Immature natural killer cell (primary cell): ENCODE results near the gene MGLL. TPM values are rescaled to one million over a fixed set of nuclear protein-coding genes. Genes with fewer than 3 reads are reported as not detected.

Experiments
- DNase-seq, 3 donors: peaks; one replicate each; pipeline ENCODE4 v3.0.0; 2022; ENCODE audit warnings: mixed read lengths in 1 of 3
- H3K27ac Mint-ChIP-seq, 6 donors: one replicate each; pipeline ENCODE4 v1.8.0; 2020; ENCODE audit warnings: mixed read lengths in 6 of 6, mild to moderate bottlenecking in 5 of 6, inconsistent platforms in 4 of 6, moderate library complexity in 3 of 6
- H3K27me3 Mint-ChIP-seq, 3 donors: one replicate each; pipeline ENCODE4 v1.8.0; 2020 to 2021; ENCODE audit warnings: low read depth in 3 of 3, mild to moderate bottlenecking in 3 of 3, mixed read lengths in 3 of 3, moderate library complexity in 3 of 3, inconsistent platforms in 1 of 3
- H3K36me3 Mint-ChIP-seq, 3 donors: one replicate each; pipeline ENCODE4 v1.8.0; 2020; ENCODE audit warnings: mixed read lengths in 3 of 3, inconsistent platforms in 2 of 3, mild to moderate bottlenecking in 2 of 3
- H3K4me1 Mint-ChIP-seq, 2 donors: one replicate each; pipeline ENCODE4 v1.8.0; 2020; ENCODE audit warnings: inconsistent platforms in 2 of 2, mild to moderate bottlenecking in 2 of 2, mixed read lengths in 2 of 2, moderate library complexity in 1 of 2
- H3K4me3 Mint-ChIP-seq, 5 donors: one replicate each; pipeline ENCODE4 v1.8.0; 2020; ENCODE audit warnings: mild to moderate bottlenecking in 5 of 5, mixed read lengths in 5 of 5, inconsistent platforms in 3 of 5, moderate library complexity in 3 of 5
- H3K9me3 Mint-ChIP-seq, 6 donors: one replicate each; pipeline ENCODE4 v1.8.0; 2020; ENCODE audit warnings: mild to moderate bottlenecking in 6 of 6, mixed read lengths in 6 of 6, inconsistent platforms in 4 of 6, moderate library complexity in 3 of 6
- polyA plus RNA-seq, 3 donors: library from polyadenylated mRNA; unstranded; fragments of 300-500 nt; fragmentation: Illumina TruSeq; gene quantifications; one replicate each; pipeline ENCODE4 v1.2.3, GENCODE V29; 2021

The MGLL gene
- polyA plus RNA-seq, 3 donors from 2014 or later: 2.6 to 3.6 (median 2.6) TPM

DNA sequence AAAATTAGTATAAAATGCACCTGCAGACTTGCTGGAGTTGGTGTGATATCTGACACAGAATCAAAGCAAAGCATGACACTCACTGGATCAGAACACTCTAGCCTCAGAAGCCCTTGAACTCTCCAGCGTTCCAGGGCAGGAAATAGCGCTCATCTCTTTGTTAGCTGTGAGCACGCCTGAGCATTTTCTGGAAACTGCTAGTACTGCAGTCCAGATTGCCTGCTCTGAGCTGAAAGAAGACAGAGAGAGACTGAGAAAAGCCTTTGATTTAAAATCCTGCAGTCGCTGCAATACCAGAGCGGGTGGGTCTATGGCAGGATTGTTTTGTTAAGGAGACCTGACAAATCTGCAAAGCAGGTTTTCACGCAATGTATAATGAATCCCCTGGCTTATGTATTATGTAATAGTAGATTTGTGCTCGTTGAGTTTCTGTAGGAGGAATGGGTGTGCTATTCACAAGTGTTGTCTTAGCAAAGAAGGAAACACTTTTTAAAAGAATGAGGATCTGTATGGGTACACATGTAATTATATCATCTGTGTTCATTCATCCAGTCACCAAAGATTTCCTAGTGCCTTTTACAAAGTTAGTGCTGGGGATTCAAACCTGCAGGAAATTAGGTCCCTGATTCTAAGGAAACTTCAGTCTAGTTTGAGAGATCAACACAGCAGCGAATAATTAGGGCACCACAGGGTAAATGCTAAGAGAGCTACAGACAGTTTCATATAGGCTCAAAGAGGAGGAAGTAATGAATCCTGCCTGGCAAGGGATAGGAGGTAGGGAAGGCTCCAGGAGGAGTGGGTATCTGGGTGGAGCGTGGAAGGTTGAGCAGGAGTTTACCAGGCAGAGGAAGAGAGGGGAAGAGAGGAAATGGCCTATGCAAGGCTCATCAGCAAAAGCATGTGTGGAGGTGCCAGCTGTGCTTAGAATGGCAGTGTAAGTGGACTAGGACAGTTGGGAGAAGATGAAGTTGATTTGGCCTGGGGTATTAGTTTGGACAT is 26.1 kb upstream of the MGLL start:
- H3K4me1 Mint-ChIP-seq: no peaks in the 10 kb centered on the region
- peaks cover 0 to 5% (median 1%) of the 10 kb centered on the region in 3 donors for H3K27me3 Mint-ChIP-seq
- no peak overlapping the region for H3K27ac Mint-ChIP-seq
- H3K36me3 Mint-ChIP-seq: no peaks in the 10 kb centered on the region
- H3K9me3 Mint-ChIP-seq: no peaks in the 10 kb centered on the region
- no peak for DNase-seq
- no peak overlapping the region for H3K4me3 Mint-ChIP-seq

DNA sequence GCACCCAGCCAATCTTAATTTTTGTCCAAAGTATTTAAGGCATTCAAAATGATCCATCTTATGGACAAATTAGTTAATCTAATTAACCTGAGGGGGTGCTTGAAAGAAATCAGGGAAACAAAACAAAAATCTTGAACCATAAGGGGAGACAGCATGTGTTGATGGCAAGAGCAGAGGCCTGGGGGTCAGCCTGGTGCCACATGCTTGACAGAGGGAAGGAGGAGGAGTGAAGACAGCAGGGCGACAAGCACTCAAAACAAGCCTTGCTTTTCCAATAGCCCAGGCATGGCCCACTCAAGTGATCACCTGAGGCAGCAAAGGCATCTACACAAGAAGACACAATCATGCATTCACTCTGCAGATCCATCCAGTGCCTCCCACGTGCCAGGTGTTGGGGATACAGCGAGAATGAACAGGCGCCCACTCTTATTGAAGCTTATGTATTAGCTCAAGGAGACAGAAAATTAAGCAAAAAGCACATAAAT is 25.0 kb upstream of the MGLL start:
- no peak overlapping the region for H3K4me3 Mint-ChIP-seq
- no peaks in the 10 kb centered on the region for H3K36me3 Mint-ChIP-seq
- H3K27me3 Mint-ChIP-seq: peaks cover 0 to 5% (median 1%) of the 10 kb centered on the region in 3 donors
- no peak overlapping the region for H3K27ac Mint-ChIP-seq
- no peaks in the 10 kb centered on the region for H3K4me1 Mint-ChIP-seq
- no peak for DNase-seq
- H3K9me3 Mint-ChIP-seq: no peaks in the 10 kb centered on the region

DNA sequence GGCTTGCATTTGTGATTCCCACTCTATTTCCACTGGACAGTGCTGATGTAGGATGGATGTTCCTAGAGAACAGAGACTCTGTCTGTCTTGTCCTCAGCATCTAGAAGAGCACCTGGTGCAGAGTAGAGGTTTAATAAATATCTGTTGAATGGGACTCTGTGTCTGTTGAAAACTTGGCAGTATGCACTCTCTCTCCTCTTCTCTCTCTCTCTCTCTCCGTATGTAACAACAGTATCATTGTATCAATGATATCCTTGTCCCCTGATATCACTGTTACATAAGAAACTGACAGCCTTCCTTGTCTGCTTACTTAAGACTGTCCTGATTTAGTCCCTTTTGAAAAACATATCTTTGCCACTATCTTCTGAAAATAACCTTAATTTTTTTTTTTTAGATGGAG is 24.3 kb upstream of the MGLL start:
- H3K36me3 Mint-ChIP-seq: no peaks in the 10 kb centered on the region

DNA sequence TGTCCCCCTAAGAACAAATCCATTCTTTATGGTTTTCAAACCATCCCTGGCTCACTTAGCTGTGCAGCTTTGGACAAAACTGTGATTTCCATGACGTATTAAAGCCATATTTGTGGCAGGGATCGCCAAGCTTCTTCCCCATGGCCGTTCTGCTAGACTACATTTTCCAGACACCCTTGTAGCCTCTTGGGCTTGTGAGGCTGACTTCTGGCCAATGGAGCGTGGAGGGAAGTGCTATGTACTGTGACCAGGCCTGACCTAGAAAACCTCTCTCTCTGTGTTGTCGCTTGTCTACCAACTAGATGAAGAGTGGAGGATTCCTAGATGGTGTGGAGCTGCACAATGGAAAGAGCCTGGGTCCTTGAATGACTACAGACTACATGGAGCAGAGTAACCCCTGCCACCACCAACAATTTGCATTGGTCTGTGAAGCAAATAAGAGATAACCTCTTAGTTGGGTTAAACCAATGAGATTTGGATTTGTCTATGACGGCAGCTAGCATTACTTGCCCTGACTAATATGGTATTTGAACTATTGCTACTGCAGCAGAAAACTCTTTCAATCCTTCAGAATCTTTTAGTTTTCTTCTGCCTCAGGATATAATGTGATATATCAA is 22.1 kb upstream of the MGLL start:
- Mint-ChIP-seq H3K9me3 (no peaks in the 10 kb centered on the region), H3K27ac (no peak overlapping the region), H3K4me1 (no peaks in the 10 kb centered on the region), H3K36me3 (no peaks in the 10 kb centered on the region), H3K27me3 (peaks cover 0 to 10% (median 1%) of the 10 kb centered on the region in 3 donors), H3K4me3 (no peak overlapping the region)
- no peak for DNase-seq

More for the DNA sequence above, 24.3 kb upstream of the MGLL start:
- H3K4me3 Mint-ChIP-seq: no peak overlapping the region
- no peak for DNase-seq
- H3K9me3 Mint-ChIP-seq: no peaks in the 10 kb centered on the region
- no peak overlapping the region for H3K27ac Mint-ChIP-seq
- H3K27me3 Mint-ChIP-seq: peaks cover 0 to 5% (median 1%) of the 10 kb centered on the region in 3 donors
- H3K4me1 Mint-ChIP-seq: no peaks in the 10 kb centered on the region

DNA sequence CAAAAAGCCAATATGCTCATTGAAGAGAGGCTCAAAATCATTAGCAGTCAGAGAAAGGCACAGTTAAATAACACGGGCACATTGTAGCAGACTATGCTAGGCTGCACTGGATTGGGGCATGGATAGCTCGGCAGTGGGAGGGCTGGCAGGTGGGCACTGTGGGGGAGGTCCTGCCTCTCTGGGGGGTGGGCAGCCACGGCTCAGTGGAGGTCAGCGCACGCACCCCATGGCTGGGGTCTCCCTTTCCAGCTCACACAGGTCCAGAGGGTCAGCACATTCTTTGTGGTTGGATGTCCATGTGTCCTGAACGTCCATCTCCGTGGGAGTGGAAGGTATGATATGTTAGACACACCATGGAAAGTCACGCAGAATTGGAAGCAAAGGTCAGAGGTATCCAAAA is 18.4 kb upstream of the MGLL start:
- Mint-ChIP-seq H3K27ac (no peak overlapping the region), H3K27me3 (peaks cover 3 to 11% (median 3%) of the 10 kb centered on the region in 3 donors), H3K9me3 (no peaks in the 10 kb centered on the region), H3K4me3 (no peak overlapping the region), H3K4me1 (no peaks in the 10 kb centered on the region), H3K36me3 (no peaks in the 10 kb centered on the region)
- no peak for DNase-seq

DNA sequence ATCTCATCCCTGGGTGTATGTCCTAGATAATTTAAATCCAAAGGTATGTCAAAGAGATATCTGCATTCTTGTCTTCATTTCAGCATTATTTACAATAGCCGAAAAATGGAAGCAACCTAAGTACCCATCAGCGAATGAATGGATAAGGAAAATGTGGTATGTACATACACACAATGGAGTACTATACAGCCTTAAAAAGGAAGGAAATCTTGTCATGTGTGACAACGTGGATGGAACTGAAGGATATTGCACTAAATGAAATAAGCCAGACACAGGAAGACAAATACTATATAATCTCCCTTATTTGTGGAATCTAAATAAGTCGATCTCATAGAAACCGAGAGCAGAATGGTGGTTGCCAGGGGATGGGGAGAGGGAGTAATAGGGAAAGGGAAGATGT is 16.8 kb upstream of the MGLL start:
- no peaks in the 10 kb centered on the region for H3K4me1 Mint-ChIP-seq
- peaks cover 2 to 11% (median 3%) of the 10 kb centered on the region in 3 donors for H3K27me3 Mint-ChIP-seq
- H3K36me3 Mint-ChIP-seq: no peaks in the 10 kb centered on the region
- no peak overlapping the region for H3K27ac Mint-ChIP-seq
- no peak overlapping the region for H3K4me3 Mint-ChIP-seq
- H3K9me3 Mint-ChIP-seq: no peaks in the 10 kb centered on the region
- DNase-seq: no peak

DNA sequence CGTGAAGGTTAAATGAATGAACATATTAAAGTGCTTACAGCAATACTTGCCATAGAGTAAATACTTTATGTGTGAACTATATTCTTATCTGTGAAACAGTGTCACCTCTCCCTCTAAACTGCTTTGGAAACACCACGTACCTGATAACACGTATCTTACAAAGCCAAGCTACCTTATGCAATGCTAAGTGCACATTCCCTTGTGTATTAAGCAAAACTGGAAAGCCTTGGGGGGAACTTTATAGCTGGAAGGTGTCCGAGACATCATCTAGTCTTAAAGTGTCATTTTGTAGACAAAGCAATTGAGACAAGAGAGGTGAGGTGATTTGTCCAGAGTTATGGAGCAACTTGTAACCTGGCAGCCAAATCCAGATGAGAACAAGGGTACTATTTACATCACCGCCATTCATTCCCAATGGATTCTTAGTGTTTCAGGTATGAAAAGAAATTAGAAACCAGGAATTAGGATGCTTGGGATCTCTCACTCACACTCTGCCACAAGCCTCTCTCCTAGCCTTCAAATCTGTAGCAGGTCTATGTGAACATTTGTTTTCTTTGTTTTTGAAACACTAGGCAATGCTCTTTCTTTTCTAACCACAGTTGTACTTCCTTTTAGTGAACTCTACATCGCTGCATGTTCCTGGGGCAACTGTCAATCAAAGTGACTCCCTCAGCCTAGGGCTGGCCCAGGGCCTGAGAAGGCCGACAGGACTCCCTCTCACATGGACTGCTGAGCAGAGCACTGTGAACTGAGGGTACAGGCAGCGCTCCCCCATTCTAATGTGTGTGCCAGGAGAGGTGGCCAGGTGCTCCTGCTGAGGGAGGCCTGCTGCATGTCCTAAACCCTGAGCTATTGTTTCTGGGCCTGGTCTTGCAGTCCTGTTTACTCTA is 13.9 kb upstream of the MGLL start:
- Mint-ChIP-seq H3K4me1 (no peaks in the 10 kb centered on the region), H3K27ac (no peak overlapping the region), H3K36me3 (no peaks in the 10 kb centered on the region), H3K9me3 (no peaks in the 10 kb centered on the region), H3K4me3 (no peak overlapping the region), H3K27me3 (peaks cover 4 to 15% (median 6%) of the 10 kb centered on the region in 3 donors)
- DNase-seq: no peak

DNA sequence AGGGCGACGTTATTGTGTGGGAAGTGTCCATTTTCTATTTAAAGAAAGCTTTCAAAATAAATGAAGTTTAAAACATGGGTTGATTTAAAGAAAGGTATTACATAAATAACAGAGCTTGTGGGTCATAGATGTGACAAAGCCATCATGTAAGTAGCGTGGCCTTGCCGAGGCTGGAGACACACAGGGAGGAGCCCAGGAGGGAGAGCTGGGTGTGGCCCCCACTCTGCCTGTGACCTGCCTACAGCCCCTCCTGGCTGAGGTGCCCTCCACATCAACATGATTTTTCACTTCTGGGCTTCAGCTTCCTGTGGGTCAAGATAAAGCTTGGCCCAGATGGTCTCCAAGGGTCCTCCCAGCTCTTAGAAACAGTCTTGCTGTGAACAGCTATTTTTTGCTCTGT is 12.5 kb upstream of the MGLL start:
- Mint-ChIP-seq H3K36me3 (peaks cover 1 to 4% (median 3%) of the 10 kb centered on the region in 3 donors), H3K4me3 (no peak overlapping the region), H3K27me3 (peaks cover 4 to 11% (median 6%) of the 10 kb centered on the region in 3 donors), H3K4me1 (no peaks in the 10 kb centered on the region), H3K27ac (no peak overlapping the region), H3K9me3 (peaks cover 2 to 12% (median 6%) of the 10 kb centered on the region in 6 donors)
- no peak for DNase-seq

DNA sequence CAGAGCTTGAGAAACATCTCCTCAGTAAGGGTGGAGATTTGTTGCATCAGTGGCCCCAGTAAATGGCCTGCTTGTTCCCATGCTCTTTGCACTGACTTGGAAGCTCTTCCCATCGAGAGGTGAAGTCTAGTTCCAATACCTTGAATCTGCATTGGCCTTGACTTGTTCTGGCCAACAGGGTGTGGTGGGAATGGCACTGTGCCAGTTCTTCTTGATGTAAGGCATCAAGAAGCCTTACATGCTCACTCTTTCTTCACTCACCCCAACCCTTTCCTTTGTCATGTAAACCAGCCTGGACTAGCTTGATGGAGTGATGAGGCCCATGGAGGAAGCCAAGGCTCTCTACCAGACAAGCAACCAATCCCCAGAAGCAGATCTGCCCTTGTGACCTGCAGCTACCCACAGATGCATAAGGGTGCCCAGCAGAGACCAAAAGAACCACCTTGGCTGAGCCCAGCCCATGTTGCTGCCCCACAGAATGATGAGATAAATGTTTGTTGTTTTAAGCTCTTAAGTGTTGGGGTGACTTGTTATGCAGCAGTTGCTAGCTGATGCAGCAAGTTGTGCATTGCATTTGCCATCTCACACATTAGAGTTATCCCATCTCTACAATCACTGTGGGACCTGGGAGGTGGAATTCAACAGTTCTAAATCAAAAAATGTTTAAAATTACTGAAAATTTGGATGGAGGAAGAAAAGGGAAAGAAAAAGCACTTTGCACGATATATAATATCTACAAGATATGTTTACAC is 11.1 kb upstream of the MGLL start:
- Mint-ChIP-seq H3K27ac (no peak overlapping the region), H3K4me1 (no peaks in the 10 kb centered on the region), H3K36me3 (peaks cover 3 to 9% (median 5%) of the 10 kb centered on the region in 3 donors), H3K27me3 (peaks cover 2 to 6% (median 6%) of the 10 kb centered on the region in 3 donors), H3K9me3 (peaks cover 8 to 25% (median 17%) of the 10 kb centered on the region in 6 donors), H3K4me3 (no peak overlapping the region)
- DNase-seq: no peak

DNA sequence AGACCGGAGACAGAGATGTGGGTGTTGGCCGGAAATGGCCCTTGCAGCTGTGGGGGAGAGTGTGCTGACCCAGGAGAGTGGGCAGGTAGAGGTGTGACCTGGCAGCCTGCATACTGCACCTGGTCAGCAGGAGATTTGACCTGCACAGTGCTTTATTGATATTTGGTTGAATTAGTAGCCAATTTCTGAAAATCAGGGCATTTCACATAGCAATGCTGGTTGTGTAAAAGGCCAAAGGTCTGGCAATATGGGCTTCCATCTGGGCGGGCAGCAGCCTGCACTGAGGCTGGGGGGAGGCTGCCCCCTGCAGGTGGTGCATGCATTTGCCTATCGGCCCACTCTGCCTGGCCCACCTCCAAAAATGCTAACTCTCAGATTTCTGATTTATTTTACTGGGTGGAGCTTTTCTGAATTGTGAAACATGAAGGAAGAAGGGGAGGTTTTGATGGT is 9.4 kb upstream of the MGLL start:
- peaks cover 2 to 4% (median 3%) of the 10 kb centered on the region in 3 donors for H3K27me3 Mint-ChIP-seq
- H3K4me1 Mint-ChIP-seq: no peaks in the 10 kb centered on the region
- H3K9me3 Mint-ChIP-seq: peaks cover 13 to 34% (median 20%) of the 10 kb centered on the region in 6 donors
- peak; percentile 24 to 43 (median 25) for DNase-seq
- H3K27ac Mint-ChIP-seq: no peak overlapping the region
- peaks cover 3 to 9% (median 5%) of the 10 kb centered on the region in 3 donors for H3K36me3 Mint-ChIP-seq
- no peak overlapping the region for H3K4me3 Mint-ChIP-seq

DNA sequence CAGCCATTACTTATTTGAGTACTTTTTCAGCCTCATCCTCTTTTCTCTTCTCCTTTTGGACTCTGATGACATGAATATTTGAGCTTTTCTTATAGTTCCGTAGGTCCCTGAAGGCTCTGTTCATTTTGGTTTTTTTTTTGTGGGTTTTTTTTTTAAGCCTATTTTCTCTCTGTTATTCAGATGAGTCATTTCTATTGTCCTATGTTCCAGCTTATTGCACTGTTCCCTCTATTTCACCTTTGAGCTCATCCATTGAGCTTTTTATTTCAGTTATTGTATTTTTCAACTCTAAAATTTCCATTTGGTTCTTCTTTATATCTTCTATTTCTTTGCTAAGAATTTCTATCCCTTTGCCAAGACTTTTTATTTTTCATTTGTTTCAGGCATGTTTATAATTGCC is 7.2 kb upstream of the MGLL start:
- Mint-ChIP-seq H3K27me3 (peaks cover 2 to 8% (median 3%) of the 10 kb centered on the region in 3 donors), H3K9me3 (peaks cover 13 to 34% (median 20%) of the 10 kb centered on the region in 6 donors), H3K36me3 (peaks cover 3 to 9% (median 5%) of the 10 kb centered on the region in 3 donors), H3K27ac (no peak overlapping the region), H3K4me1 (no peaks in the 10 kb centered on the region), H3K4me3 (no peak overlapping the region)
- no peak for DNase-seq

DNA sequence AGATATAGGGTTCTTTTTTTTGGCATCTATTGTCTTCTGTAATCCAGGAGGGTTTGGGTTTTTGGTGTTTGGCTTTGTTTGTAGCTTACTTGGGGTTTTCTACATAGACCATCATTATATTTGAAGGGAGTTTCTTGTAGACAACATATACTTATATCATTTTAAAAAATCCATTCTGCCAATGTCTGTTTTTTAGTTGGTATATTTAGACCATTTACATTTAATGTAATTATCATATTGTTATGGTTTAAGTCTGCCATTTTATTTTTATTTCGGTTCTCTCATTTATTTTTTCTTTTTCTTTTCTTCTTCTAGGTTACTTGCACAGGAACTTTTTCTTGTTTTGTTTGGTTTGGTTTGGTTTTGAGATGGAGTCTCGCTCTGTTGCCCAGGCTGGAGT is 5.5 kb upstream of the MGLL start:
- Mint-ChIP-seq H3K27ac (no peak overlapping the region), H3K9me3 (peaks cover 13 to 34% (median 20%) of the 10 kb centered on the region in 6 donors), H3K27me3 (peaks cover 3 to 9% (median 4%) of the 10 kb centered on the region in 3 donors), H3K36me3 (peaks cover 3 to 13% (median 5%) of the 10 kb centered on the region in 3 donors), H3K4me3 (no peak overlapping the region), H3K4me1 (peaks cover 0 to 4% of the 10 kb centered on the region in 2 donors)
- no peak for DNase-seq
